ENCODE measurements around the gene TRPM8.

DNA sequence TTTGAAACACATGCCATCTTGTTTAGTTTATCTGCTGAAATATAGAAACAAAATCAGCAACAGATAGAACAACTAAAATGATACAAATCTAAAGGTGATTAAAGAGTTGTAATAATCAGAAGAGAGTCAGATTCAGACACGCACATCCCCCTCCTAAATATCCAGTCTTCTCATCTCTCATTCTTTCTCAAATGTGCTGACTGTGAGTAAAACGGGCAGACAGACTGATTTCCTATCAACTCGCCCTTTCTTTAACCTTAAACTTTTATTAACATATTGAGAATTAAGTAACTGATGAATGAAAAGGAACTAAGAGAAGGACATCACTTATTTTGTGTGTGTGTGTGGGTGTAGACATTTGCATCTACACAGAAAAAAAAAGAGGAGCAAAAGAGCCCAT lies 98.7 kb downstream of the TRPM8 start:
- no peak for TF ChIP-seq POLR2A (IDR thresholded peaks at IDR 0.05)
- TF ChIP-seq, protein P1, sequence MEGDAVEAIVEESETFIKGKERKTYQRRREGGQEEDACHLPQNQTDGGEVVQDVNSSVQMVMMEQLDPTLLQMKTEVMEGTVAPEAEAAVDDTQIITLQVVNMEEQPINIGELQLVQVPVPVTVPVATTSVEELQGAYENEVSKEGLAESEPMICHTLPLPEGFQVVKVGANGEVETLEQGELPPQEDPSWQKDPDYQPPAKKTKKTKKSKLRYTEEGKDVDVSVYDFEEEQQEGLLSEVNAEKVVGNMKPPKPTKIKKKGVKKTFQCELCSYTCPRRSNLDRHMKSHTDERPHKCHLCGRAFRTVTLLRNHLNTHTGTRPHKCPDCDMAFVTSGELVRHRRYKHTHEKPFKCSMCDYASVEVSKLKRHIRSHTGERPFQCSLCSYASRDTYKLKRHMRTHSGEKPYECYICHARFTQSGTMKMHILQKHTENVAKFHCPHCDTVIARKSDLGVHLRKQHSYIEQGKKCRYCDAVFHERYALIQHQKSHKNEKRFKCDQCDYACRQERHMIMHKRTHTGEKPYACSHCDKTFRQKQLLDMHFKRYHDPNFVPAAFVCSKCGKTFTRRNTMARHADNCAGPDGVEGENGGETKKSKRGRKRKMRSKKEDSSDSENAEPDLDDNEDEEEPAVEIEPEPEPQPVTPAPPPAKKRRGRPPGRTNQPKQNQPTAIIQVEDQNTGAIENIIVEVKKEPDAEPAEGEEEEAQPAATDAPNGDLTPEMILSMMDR (IDR thresholded peaks at IDR 0.05), result no peak
